HG02885 (cell line): ENCODE measurements around the gene KIRREL1.

ENCODE experiments used
- ATAC-seq: cut with Tn5 transposase; IDR thresholded peaks from one replicate; pipeline ENCODE4 v1.9.1; 2021; ENCODE audit warnings: mild to moderate bottlenecking; ENCODE audit not compliant: unreplicated experiment, poor library complexity

Gene KIRREL1

GRCh38 chr1:158002631-158003405 is 9.4 kb downstream of the KIRREL1 start:
- ATAC-seq = no peak

- ATAC-seq = no peak
Measured at GRCh38 chr1:158003406-158003800, 10.0 kb downstream of the KIRREL1 start.

GRCh38 chr1:158005224-158005623 is 11.8 kb downstream of the KIRREL1 start:
- no peak for ATAC-seq

- ATAC-seq = no peak
Measured at GRCh38 chr1:158007180-158007579, 13.7 kb downstream of the KIRREL1 start.

GRCh38 chr1:158007667-158008386 is 14.4 kb downstream of the KIRREL1 start:
- no peak for ATAC-seq

- no peak for ATAC-seq
Measured at GRCh38 chr1:158008630-158009029, 15.2 kb downstream of the KIRREL1 start.

GRCh38 chr1:158011714-158012113 is 18.3 kb downstream of the KIRREL1 start:
- no peak for ATAC-seq

GRCh38 chr1:158013840-158014730 is 20.6 kb downstream of the KIRREL1 start:
- no peak for ATAC-seq

GRCh38 chr1:158014731-158015320 is 21.4 kb downstream of the KIRREL1 start:
- ATAC-seq = no peak

GRCh38 chr1:158016651-158017335 is 23.3 kb downstream of the KIRREL1 start:
- ATAC-seq = no peak

- ATAC-seq = no peak
Measured at GRCh38 chr1:158017800-158018595, 24.6 kb downstream of the KIRREL1 start.

- no peak for ATAC-seq
Measured at GRCh38 chr1:158019171-158019868, 25.9 kb downstream of the KIRREL1 start.

GRCh38 chr1:158020259-158020885 is 26.9 kb downstream of the KIRREL1 start:
- ATAC-seq = no peak

- no peak for ATAC-seq
Measured at GRCh38 chr1:158020886-158021620, 27.6 kb downstream of the KIRREL1 start.

- no peak for ATAC-seq
Measured at GRCh38 chr1:158021721-158022120, 28.3 kb downstream of the KIRREL1 start.

GRCh38 chr1:158022554-158023312 is 29.3 kb downstream of the KIRREL1 start:
- no peak for ATAC-seq

- no peak for ATAC-seq
Measured at GRCh38 chr1:158024737-158025136, 31.3 kb downstream of the KIRREL1 start.
